Stimulated activated CD4-positive, alpha-beta T cell treated with anti-CD3 and anti-CD28 coated beads, Interleukin-1b, Interleukin-23, amount 100 ng/mL, for 24 hours (primary cell): ENCODE results near the gene ELMO1.
A peak's percentile ranks its signal among the peaks of the same experiment; 100 is the strongest.

Experiments used
- DNase-seq, 4 experiments: peaks; one replicate each; pipeline ENCODE4 v3.0.0-alpha.2; 2020; ENCODE audit warnings: low read depth in 4 of 4, low spot score in 1 of 4

The ELMO1 gene

DNA sequence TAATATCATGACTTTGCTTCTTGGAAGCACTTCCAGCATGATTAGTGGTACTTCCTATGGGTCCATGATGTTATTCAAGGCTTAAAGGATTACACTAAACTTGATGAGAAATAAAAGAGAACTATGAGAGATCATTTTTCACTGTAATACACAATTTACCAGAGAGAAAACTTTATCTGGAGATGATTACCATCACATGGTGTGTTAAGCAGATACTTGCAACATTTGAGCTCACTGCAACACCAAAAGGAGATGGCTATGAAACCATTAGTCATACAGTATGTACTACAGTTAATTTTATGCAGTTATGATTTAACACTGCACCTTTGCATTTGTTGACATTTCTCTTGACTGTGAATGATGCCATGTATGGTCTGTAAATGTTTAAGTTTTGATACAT is 413.0 kb downstream of the ELMO1 start:
- DNase-seq, result no peak

DNA sequence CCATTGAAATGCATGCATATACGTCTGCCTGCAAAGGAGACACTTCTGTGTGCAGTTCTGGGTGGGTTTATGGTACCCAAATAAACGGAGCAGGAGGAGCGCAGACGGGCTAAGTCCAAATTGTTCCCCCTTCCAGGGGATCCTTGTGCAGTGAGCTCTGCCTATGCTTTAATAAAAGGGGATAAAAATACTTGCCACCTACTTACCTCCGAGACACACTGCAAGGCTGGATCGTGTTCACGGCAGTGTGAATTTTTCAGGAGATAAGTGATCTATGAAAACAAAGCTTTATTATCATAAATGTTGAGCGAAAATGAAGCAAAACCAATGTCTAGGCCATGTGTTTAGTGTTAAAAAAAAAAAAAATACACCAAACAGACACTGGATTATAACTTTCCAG is 415.5 kb downstream of the ELMO1 start:
- no peak for DNase-seq

DNA sequence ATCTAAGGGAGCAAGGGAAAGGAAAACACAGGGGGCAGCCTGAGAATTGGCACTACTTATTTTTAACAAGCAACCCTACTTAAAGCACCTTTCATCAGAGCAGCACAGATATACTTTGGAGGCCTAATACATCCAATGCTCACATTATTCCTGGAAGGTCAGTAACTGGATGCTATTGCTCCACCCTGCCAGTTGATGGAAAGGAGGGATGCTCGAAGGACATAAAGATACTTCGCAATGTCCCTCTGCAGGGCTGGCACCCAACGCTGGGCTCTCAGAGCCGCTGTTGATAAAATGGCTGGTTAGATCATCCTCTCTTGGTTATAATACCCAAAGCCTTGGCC is 416.4 kb downstream of the ELMO1 start:
- no peak for DNase-seq

DNA sequence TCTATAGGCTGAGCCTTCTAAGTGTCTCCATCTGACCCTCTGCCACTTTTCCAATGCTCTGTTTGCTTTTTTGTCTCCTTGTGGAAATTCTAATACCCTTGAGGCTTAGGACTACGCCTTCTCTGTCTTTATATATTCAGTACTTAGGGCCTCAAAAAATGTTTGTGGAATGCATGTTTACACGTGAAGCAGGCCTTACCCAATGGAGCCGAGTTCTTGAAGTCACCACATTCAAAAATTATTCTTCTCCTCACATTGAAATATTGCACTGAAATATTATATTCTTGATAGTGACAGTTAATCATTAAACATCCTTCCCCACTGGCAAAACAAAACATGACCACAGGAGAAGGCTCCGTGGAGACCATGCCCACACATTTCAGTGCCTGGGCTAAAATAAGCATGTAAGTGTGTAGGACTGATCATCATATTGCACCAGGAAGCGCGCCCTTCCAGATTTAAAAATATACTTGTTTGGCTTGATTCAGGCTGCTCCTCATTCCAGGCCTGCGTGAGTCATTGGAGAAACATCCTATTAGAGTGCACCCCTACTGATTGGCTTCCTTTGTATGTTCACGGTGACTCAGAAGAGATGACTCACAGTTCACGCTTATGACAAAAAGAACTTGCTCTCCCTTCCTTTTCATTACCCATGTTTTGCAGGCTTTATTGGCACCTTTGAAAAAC is 416.9 kb downstream of the ELMO1 start:
- DNase-seq, result peak; percentile 9 to 38 (median 20)

DNA sequence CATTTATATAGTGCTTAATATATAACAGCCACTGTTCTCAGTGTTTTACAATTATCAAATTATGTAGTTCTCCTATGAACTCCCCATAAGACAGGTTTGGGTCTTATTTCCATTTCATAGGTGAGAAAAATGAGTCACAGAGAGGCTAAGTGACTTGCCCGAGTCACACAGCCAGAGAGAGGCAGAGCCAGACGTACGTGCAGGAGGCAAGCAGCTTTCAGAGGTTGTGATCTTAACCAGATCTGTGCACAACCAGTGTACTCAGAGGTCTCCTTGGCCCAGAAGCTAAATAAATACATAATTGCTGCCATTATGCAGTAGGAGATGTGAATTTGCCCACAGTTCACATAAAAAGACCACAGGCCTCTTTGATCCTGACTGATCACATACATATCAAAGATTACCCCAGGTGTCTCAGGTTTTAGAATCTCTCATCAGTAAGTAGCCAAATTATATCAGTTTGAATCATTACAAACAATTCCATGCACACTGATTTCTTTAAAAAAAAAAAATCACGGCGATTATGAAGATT is 419.7 kb downstream of the ELMO1 start:
- peak in 2 of 4 experiments; percentile 15 to 37 for DNase-seq

DNA sequence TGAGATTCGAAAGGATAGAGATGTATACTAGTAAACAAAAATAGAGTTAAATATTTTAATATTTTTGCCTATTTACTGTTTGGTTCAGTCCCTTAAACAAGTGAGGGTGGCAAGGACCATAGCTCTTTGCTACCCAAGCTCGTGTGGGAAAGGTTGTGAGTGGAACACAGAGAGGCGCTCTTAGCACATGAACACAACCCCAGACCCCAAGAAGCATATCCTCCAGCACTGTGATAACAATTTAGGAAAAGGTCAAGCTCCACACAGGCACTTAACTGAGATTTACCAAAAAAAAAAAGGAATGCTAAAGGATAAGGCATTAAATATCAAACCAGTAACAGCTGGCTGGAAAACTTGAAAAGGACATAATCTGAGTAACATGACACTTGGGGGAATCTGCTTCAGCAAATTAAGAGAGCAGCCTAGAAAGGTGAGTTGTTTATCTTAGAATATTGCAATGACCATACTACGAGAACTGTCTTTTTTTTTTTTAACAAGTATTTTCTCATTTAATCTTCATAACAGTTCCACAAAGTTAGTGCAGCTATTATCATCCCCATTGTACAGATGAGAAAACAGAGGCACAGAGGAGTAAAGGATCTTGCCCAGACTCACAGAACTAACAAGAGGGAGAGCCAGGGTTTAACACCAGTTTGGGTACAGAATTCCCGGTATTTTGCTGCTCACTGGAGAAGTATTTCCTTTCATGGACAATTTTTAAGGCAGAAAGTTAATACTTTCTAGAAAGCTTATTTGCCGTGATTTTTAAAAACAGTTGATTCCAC is 420.9 kb downstream of the ELMO1 start:
- DNase-seq, result no peak

DNA sequence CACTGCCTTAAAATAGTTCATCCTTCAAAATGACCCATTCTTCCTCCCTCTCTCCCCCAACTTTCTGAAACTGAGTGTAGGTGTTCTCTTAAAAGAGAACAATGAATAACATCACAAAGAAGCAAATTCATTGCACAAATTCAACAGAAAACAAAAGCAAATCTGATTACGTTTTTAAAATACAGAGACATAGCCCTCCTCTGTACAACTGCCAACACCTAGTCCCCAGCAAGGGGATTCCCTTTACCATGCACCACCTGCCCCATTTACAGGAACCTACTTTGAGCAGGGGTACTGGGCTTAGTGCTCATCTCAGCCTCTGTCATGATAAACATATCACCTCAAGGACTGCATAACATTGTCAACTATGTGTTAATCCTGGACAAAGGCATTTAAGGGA is 421.6 kb downstream of the ELMO1 start:
- DNase-seq, result no peak

DNA sequence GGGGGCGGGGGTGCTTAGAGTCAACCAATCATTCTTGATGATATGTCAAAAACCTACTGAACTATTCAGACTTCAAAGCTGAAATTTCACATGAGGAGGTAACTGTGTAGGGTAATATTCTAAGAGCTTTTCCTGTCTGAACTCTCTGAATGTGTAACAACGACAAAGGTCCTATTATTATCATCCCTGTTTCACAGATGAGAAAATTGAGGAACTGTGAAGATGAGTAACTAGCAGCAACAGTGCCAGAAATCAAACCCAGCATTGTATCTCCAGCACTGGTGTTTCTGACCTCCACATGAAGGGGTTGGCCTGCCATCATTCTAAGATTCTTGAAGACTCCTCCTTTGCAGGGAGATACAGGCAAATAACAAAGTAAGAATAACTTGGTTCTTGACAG is 429.7 kb downstream of the ELMO1 start:
- no peak for DNase-seq

DNA sequence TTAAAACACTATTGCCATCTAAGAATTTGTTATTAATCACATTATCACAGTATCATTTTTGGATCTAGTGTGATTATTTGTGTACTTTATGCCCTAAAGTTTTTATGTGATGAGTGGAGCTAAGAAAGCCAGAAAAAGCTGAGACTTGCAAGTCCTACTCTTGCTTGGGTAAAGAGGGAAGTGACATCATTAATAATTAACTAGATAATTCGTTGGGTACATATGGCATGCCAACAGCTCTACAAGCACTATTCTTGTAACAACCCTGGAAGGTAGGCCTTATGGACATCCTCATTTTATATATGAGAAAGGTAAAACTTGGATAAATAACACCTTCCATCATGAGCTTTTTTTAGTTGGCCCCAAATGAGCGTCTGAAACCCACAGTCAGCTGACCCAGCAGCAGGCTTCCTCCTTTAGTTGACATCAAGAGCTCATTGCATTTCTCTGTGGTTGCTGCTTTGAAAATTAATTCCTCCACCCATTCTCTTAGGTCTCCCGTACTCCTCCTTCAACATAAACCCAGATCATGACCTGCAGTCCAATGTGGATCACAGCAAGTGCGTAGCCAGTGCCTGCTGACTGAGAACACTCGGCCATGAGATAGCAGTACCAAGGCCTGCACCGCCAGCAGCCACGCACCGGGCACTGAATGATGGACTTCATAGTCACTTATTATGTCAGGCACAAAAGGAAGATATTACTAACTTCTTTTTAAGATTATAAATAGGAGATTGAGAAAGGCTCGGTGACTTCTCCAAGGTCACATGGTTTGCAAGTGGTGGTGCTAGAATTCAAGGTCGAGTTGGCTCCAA is 432.4 kb downstream of the ELMO1 start:
- no peak for DNase-seq

DNA sequence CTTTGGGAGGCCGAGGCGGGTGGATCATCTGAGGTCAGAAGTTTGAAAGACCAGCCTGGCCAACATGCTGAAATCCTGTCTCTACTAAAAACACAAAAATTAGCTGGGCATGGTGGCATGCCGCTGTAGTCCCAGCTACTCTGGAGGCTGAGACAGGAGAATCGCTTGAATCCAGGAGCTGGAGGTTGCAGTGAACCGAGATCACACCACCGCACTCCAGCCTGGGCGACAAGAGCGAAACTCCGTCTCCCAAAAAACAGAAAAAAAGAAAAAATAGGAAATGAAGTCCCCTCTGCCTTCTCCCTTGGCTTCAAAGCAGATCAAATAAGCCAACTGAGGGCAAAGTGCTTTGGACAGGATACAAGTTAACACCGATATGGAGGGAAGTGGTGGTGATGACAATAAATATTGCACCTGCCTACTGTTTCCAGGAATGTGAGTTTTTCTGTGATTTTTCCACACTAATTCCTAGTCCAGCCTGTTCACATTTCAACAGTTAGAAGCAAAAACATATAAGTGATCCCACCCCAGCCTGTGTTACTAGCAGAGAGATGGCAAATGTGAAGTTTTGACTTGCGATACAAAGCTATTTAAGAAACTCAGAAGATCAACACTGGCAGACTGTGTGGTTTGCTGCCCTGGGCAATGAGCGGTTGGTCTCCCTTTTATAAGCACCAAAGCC is 433.2 kb downstream of the ELMO1 start:
- DNase-seq, result no peak

DNA sequence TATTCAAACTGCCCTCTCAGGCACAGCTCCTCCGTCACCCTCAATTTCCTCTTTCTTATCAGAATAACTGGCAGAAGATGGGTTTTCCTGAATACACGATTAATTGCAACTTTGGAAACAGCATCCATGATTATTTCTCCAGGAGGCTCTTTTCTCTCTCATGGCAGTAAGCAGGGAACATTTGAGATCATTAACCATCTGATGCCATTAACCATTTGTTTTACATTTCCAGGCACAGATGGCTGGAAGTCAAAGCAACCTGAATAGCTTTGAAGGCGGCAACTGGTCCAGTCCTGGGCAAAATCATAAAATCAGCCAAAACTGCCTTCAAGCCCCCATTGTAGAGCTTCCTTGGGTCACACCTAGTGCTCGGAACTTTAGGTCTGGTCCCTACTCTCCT is 434.9 kb downstream of the ELMO1 start:
- DNase-seq, result no peak

DNA sequence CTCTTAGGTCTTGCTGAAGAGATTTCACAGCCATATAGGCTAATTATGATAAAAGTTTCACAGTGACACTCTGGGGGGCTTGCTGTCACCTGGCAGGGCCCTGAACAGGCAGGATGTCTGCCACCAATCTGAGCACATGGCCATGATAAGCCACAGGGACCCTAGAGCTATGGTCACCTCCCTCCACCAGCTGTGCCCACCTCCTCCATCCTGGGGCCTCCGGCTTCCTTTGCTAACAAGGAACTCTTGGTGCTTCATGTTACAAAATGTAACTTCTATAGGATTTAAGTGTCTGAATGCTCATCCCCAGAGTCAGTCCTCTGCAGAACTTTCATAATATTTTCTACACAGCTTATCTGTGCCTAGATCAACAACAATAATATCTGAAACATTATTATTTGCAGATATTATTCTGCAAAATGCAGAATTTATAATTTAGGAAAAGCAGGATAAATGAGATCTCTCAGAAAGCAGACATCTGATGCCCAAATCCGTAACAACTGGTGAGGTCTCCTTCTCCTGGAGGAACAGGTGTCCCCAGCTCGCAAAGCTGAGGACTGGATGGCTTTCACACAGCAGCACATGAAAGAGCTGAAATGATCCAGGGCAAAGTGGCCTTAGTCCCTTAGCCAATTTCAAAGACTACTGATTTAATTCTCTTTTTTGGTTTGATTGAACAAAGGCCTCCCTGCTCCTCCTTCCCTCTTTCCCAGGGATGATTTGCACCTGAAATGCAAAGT is 437.3 kb downstream of the ELMO1 start:
- no peak for DNase-seq

DNA sequence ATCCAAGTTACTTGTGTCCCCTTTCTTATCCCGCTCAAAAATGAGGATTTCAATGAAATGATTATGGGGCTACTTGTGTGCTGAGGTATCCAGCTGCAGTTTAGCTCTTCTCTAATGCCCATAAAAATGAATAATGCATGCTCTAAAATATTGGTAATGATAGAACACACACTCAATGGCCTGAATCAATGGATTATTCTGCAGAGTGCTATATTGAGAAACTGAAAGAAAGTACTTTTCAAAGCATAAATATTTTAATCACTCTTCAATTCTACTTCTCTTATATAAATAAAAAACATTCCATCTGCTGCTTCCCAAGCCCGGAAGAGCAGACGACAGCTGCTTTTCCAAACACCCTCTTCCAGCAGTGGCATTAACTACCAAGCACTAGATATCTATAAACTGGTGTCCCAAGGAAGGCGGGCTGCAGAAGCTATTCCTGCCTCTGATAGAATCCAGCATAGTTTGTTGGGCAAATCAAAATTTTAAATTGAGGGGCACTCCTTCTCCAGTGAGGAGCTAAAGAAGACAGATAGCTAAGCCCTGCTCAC is 439.5 kb downstream of the ELMO1 start:
- no peak for DNase-seq

DNA sequence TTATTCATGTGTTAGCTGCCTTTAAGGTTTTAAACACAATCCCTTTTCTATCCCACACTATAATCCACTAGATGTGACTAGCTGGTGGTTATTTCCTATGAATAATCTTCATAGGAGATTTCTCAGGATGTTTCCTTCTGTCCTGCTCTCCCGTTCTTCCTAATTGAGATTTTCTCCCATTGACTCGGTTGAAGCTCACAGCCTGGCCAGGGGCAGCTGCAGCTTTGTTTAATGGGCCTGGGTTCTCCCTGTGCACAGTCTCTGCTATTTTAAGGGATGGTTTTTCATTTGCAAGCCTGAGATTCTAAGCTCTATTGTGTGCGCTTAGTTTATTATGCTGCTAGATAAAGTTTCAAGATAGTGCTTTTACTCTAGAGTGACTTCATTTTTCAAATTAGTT is 441.0 kb downstream of the ELMO1 start:
- DNase-seq, result no peak

DNA sequence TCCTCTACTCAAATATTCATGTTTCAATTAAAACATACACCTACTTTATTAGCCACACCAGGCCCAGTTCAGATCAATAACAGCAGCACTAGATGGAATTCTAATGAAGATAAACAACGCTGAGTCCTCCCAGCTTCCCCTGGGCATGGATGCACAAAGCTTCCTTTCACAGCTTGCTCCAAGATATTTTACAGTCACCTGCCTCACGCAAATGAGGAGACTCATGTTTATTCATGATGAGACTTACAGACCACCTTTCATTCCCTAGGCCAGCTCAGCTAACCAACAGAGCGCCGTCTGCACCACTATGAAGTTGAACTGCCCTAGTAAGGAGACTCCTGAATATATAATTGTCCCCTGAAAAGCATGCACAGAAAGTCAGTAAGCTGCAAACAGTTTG is 441.4 kb downstream of the ELMO1 start:
- no peak for DNase-seq

DNA sequence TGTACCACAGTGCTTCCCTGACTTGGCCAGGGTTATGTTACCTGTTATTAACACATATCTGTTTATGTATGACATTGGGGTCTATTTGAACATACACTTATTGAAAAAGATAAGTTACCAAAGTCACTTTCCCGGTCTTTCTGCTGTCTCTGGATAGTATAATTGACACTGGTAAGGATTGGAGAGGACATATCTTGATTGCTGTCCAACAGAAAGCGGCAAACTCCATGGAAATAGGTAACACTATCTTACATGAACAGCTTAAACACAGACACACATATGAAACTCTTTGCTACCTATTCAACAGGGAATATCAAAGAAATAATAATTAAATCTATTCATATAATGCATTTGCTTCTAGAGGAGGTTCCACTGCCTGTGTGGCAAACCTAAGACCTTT is 441.9 kb downstream of the ELMO1 start:
- no peak for DNase-seq

DNA sequence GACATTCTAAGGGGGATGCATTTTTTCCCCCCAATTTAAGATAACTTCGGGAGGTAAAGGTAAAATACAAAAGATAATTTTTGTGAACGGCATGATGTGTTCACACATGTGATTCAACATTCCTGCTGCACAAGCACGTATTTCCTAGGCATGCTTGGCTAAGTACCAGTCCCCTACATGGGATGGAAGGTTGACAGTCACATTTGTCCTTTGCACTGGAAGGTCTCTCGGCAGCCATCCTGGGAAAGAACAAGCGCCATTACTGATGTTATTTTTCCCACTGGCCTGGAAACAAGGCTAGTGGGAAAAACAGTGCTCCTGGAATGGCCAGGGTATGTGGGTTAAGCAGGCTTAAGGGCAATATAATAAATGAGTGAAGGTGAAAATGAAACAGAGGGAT is 448.2 kb downstream of the ELMO1 start:
- no peak for DNase-seq

DNA sequence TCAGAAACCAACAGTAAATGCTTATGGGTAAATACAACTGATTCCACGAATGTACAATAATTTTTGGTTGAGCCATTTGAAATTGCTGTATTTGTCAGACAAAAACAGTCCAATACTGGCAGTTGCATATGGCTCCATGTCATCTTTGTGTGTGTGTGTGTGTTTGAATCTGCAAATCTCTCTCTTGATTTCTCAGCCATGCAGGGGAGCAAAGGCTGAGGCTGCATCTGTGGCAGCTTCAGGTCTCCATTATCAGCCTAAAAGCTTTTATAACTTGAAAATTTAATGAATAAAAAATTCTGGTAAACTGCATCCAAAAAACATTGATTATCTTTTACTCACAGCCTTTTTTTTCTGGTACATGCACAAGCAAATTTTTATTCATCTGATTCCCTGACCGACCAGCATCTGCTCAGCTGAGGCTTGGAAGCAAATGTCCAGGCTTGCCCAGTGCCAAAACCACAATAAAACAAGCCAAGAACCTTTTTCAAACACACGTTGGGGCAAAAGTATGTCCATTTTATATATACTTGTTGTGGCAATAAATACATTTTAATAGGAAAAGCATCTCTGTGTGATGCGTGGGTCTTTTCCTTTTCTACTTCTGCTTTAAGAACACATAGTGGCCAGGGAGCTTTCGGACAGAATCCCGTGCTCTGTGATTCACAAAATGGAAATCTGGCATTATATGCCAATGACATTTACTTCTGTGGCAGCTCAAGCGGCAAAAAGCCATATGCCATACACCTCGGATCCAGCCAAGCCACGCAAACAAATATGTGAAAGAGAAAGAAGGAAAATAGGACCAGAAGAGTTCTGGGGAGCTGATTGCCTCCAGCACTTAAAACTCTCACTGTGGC is 448.8 kb downstream of the ELMO1 start:
- DNase-seq, result no peak

DNA sequence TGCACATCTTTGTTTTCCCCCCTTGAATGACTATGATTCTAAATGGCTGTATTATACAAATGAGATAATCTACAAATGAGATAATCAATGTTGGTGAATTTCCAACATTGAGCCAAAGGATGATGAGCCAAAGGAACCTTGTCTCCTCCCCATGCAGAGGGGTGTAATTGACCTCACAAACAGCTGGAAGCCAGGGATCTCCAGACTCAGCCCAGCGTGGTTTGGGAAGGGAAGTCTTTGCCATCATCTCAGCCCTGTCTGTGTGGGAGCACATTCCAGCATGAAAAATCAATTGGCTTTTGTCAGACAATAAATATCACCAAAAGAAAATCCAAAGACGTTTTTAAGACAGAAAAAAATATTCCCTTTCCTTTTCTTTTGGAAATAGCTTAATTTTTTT is 452.9 kb downstream of the ELMO1 start:
- DNase-seq, result no peak
